Activated T-cell treated with anti-CD3 and anti-CD28 coated beads, Interleukin-2, amount 50 U/mL, for 24 hours (primary cell): ENCODE measurements around the gene CDC6.
"Not testable (repeated sequence)": the region's sequence is repeated elsewhere in the genome, so short reads cannot be mapped to it uniquely, and the experiment has no call there.

Experiments
- DNase-seq: peaks from one replicate; pipeline ENCODE4 v3.0.0-alpha.2; 2020
- H3K27ac Mint-ChIP-seq: 2 replicates; pipeline ENCODE4 v1.8.0; 2020; ENCODE audit warnings: mild to moderate bottlenecking, mixed read lengths
- H3K27me3 Mint-ChIP-seq: 2 replicates; pipeline ENCODE4 v1.8.0; 2020; ENCODE audit warnings: mixed read lengths
- H3K36me3 Mint-ChIP-seq: 2 replicates; pipeline ENCODE4 v1.8.0; 2020; ENCODE audit warnings: low read depth, mixed read lengths
- H3K4me1 Mint-ChIP-seq: 2 replicates; pipeline ENCODE4 v1.8.0; 2020; ENCODE audit warnings: low read depth, mixed read lengths
- H3K4me3 Mint-ChIP-seq: 2 replicates; pipeline ENCODE4 v1.8.0; 2020; ENCODE audit warnings: mild to moderate bottlenecking, moderate library complexity, mixed read lengths
- H3K9me3 Mint-ChIP-seq: 2 replicates; pipeline ENCODE4 v1.8.0; 2020; ENCODE audit warnings: mixed read lengths

CDC6 gene

DNA sequence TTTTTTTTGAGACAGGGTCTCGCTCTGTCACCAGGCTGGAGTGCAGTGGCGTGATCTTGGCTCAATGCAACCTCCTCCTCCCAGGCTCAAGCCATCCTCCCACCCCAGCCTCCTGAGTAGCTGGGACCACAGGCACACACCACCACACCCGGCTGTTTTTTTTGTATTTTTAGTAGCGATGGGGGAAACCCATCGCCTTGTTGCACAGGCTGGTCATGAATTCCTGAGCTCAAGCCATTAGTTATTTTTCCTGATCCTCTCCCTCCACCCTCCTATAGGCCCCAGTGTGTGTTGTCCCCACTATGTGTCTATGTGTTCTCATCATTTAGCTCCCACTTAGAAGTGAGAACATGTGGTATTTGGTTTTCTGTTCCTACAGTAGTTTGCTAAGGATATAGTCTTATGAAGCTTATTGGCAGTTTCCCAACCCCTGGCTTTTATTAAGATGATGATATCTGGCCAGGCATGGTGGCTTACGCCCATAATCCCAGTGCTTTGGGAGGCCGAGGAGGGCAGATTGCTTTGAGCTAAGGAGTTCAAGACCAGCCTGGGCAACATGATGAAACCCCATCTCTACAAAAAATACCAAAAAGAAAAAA is 11.6 kb downstream of the CDC6 start:
- not testable (repeated sequence) for H3K9me3 Mint-ChIP-seq, DNase-seq, H3K4me3 Mint-ChIP-seq, H3K27ac Mint-ChIP-seq, H3K27me3 Mint-ChIP-seq
- Mint-ChIP-seq H3K36me3 (peaks cover 100% of the 10 kb centered on the region), H3K4me1 (peaks cover 32% of the 10 kb centered on the region)

DNA sequence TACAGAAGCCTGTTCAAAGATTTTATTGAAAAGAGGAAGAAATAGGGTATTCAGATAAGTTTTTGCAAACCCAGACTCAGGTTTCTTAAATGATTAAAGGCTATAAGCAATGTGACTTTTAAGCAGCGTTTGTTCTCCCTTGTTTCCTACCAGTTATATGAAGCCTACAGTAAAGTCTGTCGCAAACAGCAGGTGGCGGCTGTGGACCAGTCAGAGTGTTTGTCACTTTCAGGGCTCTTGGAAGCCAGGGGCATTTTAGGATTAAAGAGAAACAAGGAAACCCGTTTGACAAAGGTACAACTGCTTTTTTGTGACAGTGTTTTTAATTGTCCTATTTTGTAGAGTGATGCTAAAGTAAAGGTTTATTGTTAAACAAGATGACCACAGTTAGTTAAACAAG is 13.6 kb downstream of the CDC6 start:
- H3K36me3 Mint-ChIP-seq, result peaks cover 93% of the 10 kb centered on the region

DNA sequence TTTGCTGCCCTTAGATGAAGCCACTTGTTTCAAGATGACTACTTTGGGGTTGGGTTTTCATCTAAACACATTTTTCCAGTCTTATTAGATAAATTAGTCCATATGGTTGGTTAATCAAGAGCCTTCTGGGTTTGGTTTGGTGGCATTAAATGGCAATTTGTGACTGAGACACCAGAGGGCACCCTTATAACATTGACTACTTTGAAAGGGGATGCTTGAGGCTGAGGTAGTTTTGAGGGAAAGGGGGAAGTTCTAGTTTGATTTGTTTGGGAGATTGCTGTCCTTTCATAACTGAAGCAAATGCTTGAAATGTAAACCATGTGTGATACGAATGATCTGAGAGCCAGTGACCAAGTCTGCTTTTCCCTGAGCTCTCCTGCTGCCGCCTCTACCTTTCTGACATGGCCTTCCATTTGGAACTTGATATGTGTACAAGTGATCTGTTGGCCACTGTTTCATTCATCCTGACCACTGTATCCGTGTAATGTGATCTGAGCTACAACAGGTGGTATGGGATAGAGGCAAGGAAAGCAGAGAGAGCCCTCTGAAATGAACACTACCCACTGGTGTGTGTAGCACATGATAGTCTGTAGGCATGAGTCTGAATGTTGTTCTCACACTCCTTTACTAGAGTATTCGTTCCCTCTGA is 15.5 kb downstream of the CDC6 start:
- Mint-ChIP-seq H3K9me3 (no peaks in the 10 kb centered on the region), H3K4me3 (no peak overlapping the region), H3K36me3 (peaks cover 77% of the 10 kb centered on the region), H3K27me3 (no peaks in the 10 kb centered on the region), H3K4me1 (peaks cover 20% of the 10 kb centered on the region), H3K27ac (peak overlapping the region; percentile 19)
- no peak for DNase-seq

More for the DNA sequence above, 13.6 kb downstream of the CDC6 start:
- Mint-ChIP-seq H3K27me3 (no peaks in the 10 kb centered on the region), H3K27ac (no peak overlapping the region), H3K4me3 (no peak overlapping the region), H3K4me1 (peaks cover 23% of the 10 kb centered on the region), H3K9me3 (no peaks in the 10 kb centered on the region)
- DNase-seq, result no peak

DNA sequence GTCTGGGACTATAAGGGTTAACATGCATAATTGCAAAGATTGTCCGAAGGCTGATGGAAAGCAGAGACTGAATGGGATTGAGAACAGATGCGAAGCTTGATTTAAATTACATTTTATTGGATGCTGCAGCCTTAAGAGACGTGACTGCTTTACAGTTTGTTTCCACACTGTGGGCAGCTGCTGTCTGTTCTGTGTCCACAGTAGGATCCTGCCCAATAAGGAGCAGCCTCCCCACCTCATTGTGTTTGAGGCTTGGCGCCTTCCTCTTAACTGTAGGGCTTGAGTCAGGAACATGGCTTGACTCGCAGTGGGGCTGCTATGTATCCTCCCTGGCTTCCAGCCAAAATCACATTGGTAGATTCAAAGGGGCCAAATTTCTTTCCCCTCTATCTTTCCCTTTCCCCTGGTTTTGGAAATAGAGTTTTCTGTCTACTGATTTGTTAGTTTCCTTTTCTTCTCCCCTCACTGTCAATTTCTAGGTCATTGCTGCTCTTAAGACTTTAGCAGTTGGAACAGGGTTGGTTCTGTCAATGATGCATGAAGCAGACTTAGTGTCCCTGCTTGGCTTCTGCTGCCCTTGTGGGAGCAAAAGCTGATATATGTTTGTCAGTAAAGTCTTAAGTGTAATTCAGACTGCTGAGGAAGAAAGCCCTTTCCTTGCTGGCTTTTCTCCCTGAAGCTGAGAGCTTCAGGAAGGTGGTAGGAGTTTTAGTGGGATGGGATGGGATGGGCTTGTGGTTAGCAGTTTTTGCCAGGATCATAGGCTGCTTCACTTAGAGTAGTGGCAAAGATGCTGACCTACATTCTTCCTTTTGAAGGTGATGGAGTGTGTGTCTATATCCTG is 16.3 kb downstream of the CDC6 start:
- Mint-ChIP-seq H3K4me1 (peaks cover 20% of the 10 kb centered on the region), H3K9me3 (no peaks in the 10 kb centered on the region), H3K27ac (peak overlapping the region; percentile 19), H3K4me3 (no peak overlapping the region), H3K36me3 (peaks cover 69% of the 10 kb centered on the region), H3K27me3 (no peaks in the 10 kb centered on the region)
- no peak for DNase-seq

DNA sequence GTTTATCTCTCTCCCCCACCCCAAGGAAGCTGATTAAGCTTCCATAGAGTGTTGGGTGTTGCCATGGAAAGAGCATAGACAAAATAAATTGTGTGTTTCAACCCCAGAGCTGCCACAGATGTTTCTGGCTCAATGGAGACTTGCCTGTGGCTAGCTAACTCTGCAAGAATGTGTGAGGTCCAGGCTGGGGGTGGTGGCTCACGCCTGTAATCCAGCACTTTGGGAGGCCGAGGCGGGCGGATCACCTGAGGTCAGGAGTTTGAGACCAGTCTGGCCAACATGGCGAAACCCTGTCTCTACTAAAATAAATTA is 16.8 kb downstream of the CDC6 start:
- H3K27ac Mint-ChIP-seq, result not testable (repeated sequence)

DNA sequence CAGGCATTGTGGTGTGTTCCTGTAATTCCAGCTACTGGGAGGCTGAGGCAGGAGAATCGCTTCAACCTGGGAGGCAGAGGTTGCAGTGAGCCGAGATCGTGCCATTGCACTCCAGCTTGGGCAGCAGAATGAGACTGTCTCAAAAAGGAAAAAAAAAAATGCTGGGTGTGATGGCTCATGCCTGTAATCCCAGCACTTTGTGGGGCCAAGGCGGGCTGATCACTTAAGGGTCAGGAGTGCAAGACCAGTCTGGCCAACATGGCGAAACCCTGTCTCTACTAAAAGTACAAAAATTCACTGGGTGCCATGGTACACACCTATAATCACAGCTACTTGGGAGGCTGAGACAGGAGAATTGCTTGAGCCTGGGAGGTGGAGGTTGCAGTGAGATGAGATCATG is 17.2 kb downstream of the CDC6 start:
- peaks cover 20% of the 10 kb centered on the region for H3K4me1 Mint-ChIP-seq
- not testable (repeated sequence) for DNase-seq, H3K4me3 Mint-ChIP-seq, H3K27ac Mint-ChIP-seq, H3K27me3 Mint-ChIP-seq, H3K9me3 Mint-ChIP-seq
- peaks cover 59% of the 10 kb centered on the region for H3K36me3 Mint-ChIP-seq

More for the DNA sequence above, 16.8 kb downstream of the CDC6 start:
- H3K36me3 Mint-ChIP-seq, result peaks cover 63% of the 10 kb centered on the region
- not testable (repeated sequence) for H3K4me3 Mint-ChIP-seq, H3K27me3 Mint-ChIP-seq, H3K9me3 Mint-ChIP-seq, DNase-seq
- peaks cover 20% of the 10 kb centered on the region for H3K4me1 Mint-ChIP-seq

GRCh38 chr17:40306395-40306794 is 18.7 kb downstream of the CDC6 start:
- Mint-ChIP-seq H3K27ac (no peak overlapping the region), H3K9me3 (no peaks in the 10 kb centered on the region), H3K4me3 (no peak overlapping the region), H3K27me3 (no peaks in the 10 kb centered on the region), H3K4me1 (peaks cover 20% of the 10 kb centered on the region), H3K36me3 (peaks cover 44% of the 10 kb centered on the region)
- DNase-seq, result no peak

- DNase-seq, result peak; percentile 38
- no peaks in the 10 kb centered on the region for H3K9me3 Mint-ChIP-seq
- H3K27ac Mint-ChIP-seq, result no peak overlapping the region
- no peak overlapping the region for H3K4me3 Mint-ChIP-seq
- peaks cover 36% of the 10 kb centered on the region for H3K36me3 Mint-ChIP-seq
- H3K4me1 Mint-ChIP-seq, result peaks cover 20% of the 10 kb centered on the region
- H3K27me3 Mint-ChIP-seq, result no peaks in the 10 kb centered on the region
Measured at GRCh38 chr17:40307001-40307730, 19.5 kb downstream of the CDC6 start.

GRCh38 chr17:40307740-40308239 is 20.1 kb downstream of the CDC6 start:
- no peaks in the 10 kb centered on the region for H3K9me3 Mint-ChIP-seq
- H3K27me3 Mint-ChIP-seq, result no peaks in the 10 kb centered on the region
- no peak overlapping the region for H3K4me3 Mint-ChIP-seq
- H3K4me1 Mint-ChIP-seq, result peaks cover 18% of the 10 kb centered on the region
- H3K36me3 Mint-ChIP-seq, result peaks cover 30% of the 10 kb centered on the region
- DNase-seq, result peak; percentile 32
- H3K27ac Mint-ChIP-seq, result no peak overlapping the region

DNA sequence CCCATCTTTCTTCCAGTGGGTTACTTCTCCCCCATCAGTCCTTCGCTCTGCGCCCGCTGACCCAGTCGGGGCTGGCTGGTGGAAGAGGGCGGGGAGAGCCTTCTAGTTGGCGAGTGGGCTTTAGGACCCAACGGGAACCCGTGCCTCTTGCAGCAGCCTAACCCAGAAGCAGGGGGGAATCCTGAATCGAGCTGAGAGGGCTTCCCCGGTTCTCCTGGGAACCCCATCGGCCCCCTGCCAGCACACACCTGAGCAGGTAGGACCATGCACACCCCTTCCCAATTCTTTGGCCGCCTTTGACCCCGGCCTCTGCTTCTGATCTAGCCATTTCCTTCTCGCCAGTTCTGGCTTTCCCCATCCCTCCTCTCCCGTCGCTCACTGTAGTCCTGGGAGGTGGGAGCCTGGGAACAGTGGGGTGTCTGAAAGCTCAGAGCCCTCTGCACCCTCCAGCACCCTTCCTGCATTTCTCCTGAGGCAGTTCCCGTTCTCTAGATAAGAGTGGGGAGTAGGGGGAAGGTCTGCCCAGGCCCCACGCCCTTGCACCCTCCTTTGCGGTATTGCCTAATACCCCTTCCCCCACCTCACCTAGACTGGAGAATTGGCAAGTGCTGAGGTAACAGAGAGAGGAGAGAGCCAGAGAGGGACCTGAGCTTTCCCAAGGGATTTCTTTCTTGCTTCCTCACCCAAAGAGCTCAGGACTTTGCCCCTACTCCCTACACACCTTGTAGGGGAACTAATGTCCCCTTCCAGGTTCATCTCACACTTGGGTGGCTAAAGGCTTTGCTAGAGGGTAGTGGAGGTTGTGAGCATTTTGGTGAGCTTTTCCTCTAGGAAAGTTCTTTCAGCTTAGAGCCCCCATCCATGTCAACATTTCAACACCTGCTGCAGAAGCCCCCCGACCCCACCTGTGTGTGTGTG is 21.6 kb downstream of the CDC6 start, which contains the start of gene RARA:
Gene RARA, plus strand, starts transcription at position 150 of the 918 bp plus-strand sequence. CDS start 22,039 bp downstream, outside the sequence.
- H3K27ac Mint-ChIP-seq, result no peak within 1 kb of the TSS
- peaks cover 17% of the 10 kb centered on the region for H3K4me1 Mint-ChIP-seq
- no peaks in the 10 kb centered on the region for H3K27me3 Mint-ChIP-seq
- H3K4me3 Mint-ChIP-seq, result no peak within 1 kb of the TSS
- peak; percentile 58 for DNase-seq
- no peaks in the 10 kb centered on the region for H3K9me3 Mint-ChIP-seq
- peaks cover 15% of the 10 kb centered on the region for H3K36me3 Mint-ChIP-seq

- no peak for DNase-seq
- Mint-ChIP-seq H3K4me1 (peaks cover 21% of the 10 kb centered on the region), H3K27ac (peak overlapping the region; percentile 1), H3K4me3 (no peak overlapping the region), H3K9me3 (no peaks in the 10 kb centered on the region), H3K36me3 (peaks cover 8% of the 10 kb centered on the region), H3K27me3 (no peaks in the 10 kb centered on the region)
Measured at GRCh38 chr17:40309949-40310510, 22.4 kb downstream of the CDC6 start.

DNA sequence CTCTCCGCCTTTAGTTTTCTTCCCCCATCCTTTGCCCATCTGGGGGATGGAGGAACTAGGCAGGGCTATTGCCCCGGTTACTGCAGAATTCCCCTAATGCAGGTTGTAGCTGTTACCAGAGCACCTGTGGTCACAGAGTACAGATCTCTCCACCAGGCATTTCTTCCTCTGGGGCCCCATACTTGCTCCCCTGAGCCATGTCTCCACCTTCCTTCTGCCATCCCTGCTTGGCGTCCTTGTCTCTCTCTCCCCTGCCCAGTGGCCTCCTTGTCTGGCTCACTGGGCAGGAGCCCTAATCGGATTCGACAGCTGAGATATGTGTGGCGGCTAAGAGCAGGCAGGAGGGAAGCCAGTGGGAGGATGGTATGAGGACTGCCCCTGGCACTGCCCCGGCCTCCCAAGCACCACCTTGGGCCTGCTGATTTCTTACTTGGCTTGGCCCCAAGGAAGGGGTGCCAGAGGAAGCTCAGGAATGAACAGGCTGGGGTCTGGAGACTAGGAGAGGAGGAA is 23.3 kb downstream of the CDC6 start:
- Mint-ChIP-seq H3K4me1 (peaks cover 26% of the 10 kb centered on the region), H3K36me3 (peaks cover 6% of the 10 kb centered on the region), H3K9me3 (no peaks in the 10 kb centered on the region), H3K4me3 (no peak overlapping the region), H3K27me3 (no peaks in the 10 kb centered on the region), H3K27ac (no peak overlapping the region)
- no peak for DNase-seq

DNA sequence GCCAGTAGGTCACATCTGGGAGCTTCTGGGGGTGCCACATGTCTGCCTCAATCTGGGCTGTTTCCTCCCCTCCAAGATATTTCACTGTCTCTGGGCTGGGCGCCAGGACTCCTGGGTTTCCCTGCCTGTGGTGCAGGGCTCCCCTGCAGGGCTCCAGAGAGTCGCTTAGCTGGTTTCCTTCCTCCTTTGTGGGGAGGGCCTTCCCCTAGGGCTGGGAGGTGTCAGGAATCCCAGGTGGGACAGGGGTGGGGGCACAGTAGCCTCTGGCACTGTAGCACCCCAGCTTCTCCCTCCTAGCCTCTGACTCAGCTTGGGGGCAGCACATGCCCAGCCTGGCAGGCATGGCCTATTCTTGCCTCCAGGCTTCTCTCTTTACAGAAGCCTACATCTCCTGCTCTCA is 23.9 kb downstream of the CDC6 start:
- no peaks in the 10 kb centered on the region for H3K9me3 Mint-ChIP-seq
- peak overlapping the region; percentile 52 for H3K27ac Mint-ChIP-seq
- no peak for DNase-seq
- no peaks in the 10 kb centered on the region for H3K27me3 Mint-ChIP-seq
- no peaks in the 10 kb centered on the region for H3K36me3 Mint-ChIP-seq
- no peak overlapping the region for H3K4me3 Mint-ChIP-seq
- peaks cover 33% of the 10 kb centered on the region for H3K4me1 Mint-ChIP-seq
